Measurements from ENCODE around the gene DNM3. TPM values are rescaled to one million over a fixed set of nuclear protein-coding genes. Genes with fewer than 3 reads are reported as not detected.

Gene DNM3
- 4.2 and 7.9 TPM in 2 replicates for total RNA-seq (2013; cell fraction: nucleolus; rRNA removed)
- total RNA-seq (2014; rRNA removed) (0.05 and 0.11 TPM in 2 replicates), total RNA-seq (2014; rRNA removed; fragmentation: Illumina TruSeq; extraction: Trizol) (0.14 and 0.18 TPM in 2 replicates), total RNA-seq (2021) (0.05 and 0.08 TPM in 2 replicates), polyA plus RNA-seq (2011; rRNA removed) (1.5 and 2.5 TPM in 2 replicates), polyA plus RNA-seq (2014; fragmentation: Illumina TruSeq; extraction: Trizol) (0.04 and 0.08 TPM in 2 replicates), polyA plus RNA-seq (2014; fragmentation: Nextera tagmentation; extraction: Ambion mirVana) (not detected), polyA plus RNA-seq (2014; rRNA removed) (0.03 and 0.06 TPM in 2 replicates), polyA plus RNA-seq (2016; fragmentation: Nextera tagmentation; extraction: Ambion mirVana) (under 1 TPM in 1 of 2 experiments, not detected in 1; 0.07 TPM), polyA minus RNA-seq (2011; rRNA and poly(A)+ RNA removed) (2.3 and 3.5 TPM in 2 replicates), Bru-seq, nascent RNA (percentile 41 among the genes with signal in this experiment), BruChase-seq, experiment 1, labeled RNA remaining after a 6-hour chase (percentile 38 among the genes with signal in this experiment), BruChase-seq, experiment 2, labeled RNA remaining after a 2-hour chase (percentile 37 among the genes with signal in this experiment)
- 0.16 TPM for polyA plus RNA-seq (2011; ENCODE audit: low read depth)
- 1.8 and 2.0 TPM in 2 replicates for polyA plus RNA-seq (2011; cell fraction: cytosol; rRNA removed)
- 1.8 and 2.8 TPM in 2 replicates for polyA plus RNA-seq (2011; cell fraction: nucleus; rRNA removed)
- polyA plus RNA-seq (2012) = 0.11 and 0.31 TPM in 2 replicates
- 0.73 and 1.2 TPM in 2 replicates for polyA minus RNA-seq (2011; cell fraction: cytosol; rRNA and poly(A)+ RNA removed)
- polyA minus RNA-seq (2011; cell fraction: nucleus; rRNA and poly(A)+ RNA removed) = 5.4 and 8.7 TPM in 2 replicates
- long read RNA-seq, experiment 1 = 0 reads
- long read RNA-seq, experiment 2, partial matches to known transcripts = 1 of 11 reads
- long read RNA-seq, experiment 2, other reads (novel, unspliced or antisense) = 10 of 11 reads

DNA sequence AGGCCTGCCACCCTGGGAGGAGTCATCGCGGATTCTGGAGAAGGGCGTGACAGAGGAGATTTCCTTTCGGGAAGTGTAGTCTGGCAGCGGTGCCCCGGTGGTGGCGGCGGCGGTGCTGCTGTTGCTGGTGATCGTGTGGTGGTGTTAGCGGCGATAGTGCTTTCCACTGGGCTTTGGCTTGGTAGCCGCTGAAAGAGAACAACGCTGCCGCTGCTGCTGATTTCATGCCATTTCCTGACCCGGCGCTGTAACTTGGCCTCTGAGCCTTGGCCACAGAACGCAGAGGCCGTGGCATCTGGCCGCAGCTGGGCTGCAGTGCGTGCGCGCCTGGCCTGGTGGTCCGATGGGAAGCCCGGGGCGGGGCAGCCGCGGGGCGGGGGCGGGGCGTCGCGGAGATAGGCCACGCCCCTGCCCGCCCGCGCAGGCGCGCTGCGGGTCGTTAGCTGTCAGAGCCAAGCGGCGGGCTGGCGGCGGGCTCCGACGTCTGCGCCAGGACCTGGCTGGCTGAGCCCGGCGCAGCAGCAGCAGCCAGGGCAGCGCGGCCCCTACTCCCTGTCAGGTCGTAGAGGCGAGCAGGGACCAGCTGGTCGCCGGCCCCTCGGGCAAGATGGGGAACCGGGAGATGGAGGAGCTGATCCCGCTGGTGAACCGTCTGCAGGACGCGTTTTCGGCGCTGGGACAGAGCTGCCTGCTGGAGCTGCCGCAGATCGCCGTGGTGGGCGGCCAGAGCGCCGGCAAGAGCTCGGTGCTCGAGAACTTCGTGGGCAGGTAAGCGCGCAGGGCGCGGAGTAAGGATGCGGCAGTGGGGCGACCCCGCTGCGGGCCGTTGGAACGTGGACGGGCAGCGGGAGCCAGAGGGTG is at the start of gene DNM3:
Gene DNM3, plus strand, starts transcription at position 449 of the 861 bp plus-strand sequence. Its CDS starts 159 bp downstream, at position 608.
- ATAC-seq (peak; percentile 98), DNase-seq (ENCODE audit: low read depth, low spot score) (no peak), FAIRE-seq (no peak)
- Histone ChIP-seq H3K9ac (ENCODE audit: control insufficient read depth, insufficient read depth, low read length) (no peak within 1 kb of the TSS; the same call in 1 of the 2 replicates), H3K9me3 (replicated peaks; ENCODE audit: control insufficient read depth, insufficient read depth, low read length) (no peaks in the 10 kb centered on the region; the same call in 2 of the 3 replicates), H3K27me3 (replicated peaks in 1 of 2; ENCODE audit: control insufficient read depth in 2 of 2, insufficient read depth in 2 of 2, low read length in 1 of 2) (peaks cover 2 to 8% of the 10 kb centered on the region in 2 experiments; a peak in 3 of 4 replicates), H2AFZ (ENCODE audit: control insufficient read depth, low read depth, low read length) (peak within 1 kb of the TSS; percentile 90), H3K27ac (ENCODE audit: control insufficient read depth, insufficient read depth) (no peak within 1 kb of the TSS), H3K4me2 (ENCODE audit: control insufficient read depth, insufficient read depth) (peak within 1 kb of the TSS; percentile 93), H3K4me1 (ENCODE audit: control insufficient read depth, insufficient read depth, low read length) (no peaks in the 10 kb centered on the region), H3K36me3 (ENCODE audit: control insufficient read depth in 2 of 2, insufficient read depth in 2 of 2, low read length in 1 of 2) (no peaks in the 10 kb centered on the region), H3K4me3 (peak within 1 kb of the TSS; percentile 62), H3K79me2 (ENCODE audit: control insufficient read depth, insufficient read depth, low read length) (no peaks in the 10 kb centered on the region), H4K20me1 (ENCODE audit: control insufficient read depth, insufficient read depth) (no peaks in the 10 kb centered on the region)
- in situ Hi-C loops (cut with MboI) (no loop called here), intact Hi-C loops (cut with micrococcal nuclease; ENCODE audit: unreplicated experiment) (no loop called here)
- RAD21 ChIA-PET (ENCODE audit: unreplicated experiment) = interaction anchor here (0.7 to 1.1 kb wide), 2 partner anchors 138 to 355 kb away, joined by 3 read pairs; no protein-coding TSS in a partner anchor
- WGBS (ENCODE audit: insufficient coverage, insufficient replicate concordance, low lambda C conversion rate, missing lambda C conversion rate) = 4% methylated on average over 60 of the region's 85 CpGs
- CTCF ChIA-PET = interaction anchor here (0.7 kb wide), 1 partner anchor 9 kb away, joined by 3 read pairs; no protein-coding TSS in a partner anchor
- POLR2A ChIA-PET = no interaction called here
- TF ChIP-seq IKZF1 (conservative IDR thresholded peaks at IDR 0.05) (peak; percentile 78), NRF1 (conservative IDR thresholded peaks at IDR 0.05; ENCODE audit: low read depth, low read length) (peak; percentile 48), POLR2A (IDR thresholded peaks at IDR 0.05; ENCODE audit: low read depth, low read length) (peak; percentile 36; the same call in 1 of the 2 replicates), YBX1 (IDR thresholded peaks at IDR 0.05) (no peak), EGR1 (IDR thresholded peaks at IDR 0.05; ENCODE audit: borderline replicate concordance in 1 of 2, low read depth in 2 of 2, low read length in 2 of 2) (0 out of 3 replicates have a peak, but pooled peaks of 1 of the 2 experiments have one; percentile 4), HCFC1 (IDR thresholded peaks at IDR 0.05; ENCODE audit: low read length) (no peak)
- SMC1A ChIA-PET (ENCODE audit: uncharacterized antibody, unreplicated experiment) = interaction anchor here (0.9 kb wide), 1 partner anchor 39 kb away, joined by 3 read pairs; no protein-coding TSS in a partner anchor
- BruUV-seq (replicated peaks) = no TSS peak

Data from GM12878 (cell line).